Stimulated activated CD4-positive, alpha-beta T cell treated with anti-CD3 and anti-CD28 coated beads, TNF-alpha, amount 100 ng/mL, for 1 hour (primary cell): ENCODE measurements around the gene UNC5A.
"Not testable (repeated sequence)": the region's sequence is repeated elsewhere in the genome, so short reads cannot be mapped to it uniquely, and the experiment has no call there.

Source experiments
- DNase-seq, 3 donors: peaks; one replicate each; pipeline ENCODE4 v3.0.0-alpha.2; 2020; ENCODE audit warnings: low read depth in 3 of 3, low spot score in 1 of 3

UNC5A gene

GRCh38 chr5:176861276-176861675, 50.9 kb downstream of the UNC5A start:
- DNase-seq = no peak

GRCh38 chr5:176862330-176862995, 52.1 kb downstream of the UNC5A start:
- no peak for DNase-seq

GRCh38 chr5:176863041-176863764, 52.8 kb downstream of the UNC5A start:
- DNase-seq = no peak

GRCh38 chr5:176863765-176864098, 53.4 kb downstream of the UNC5A start:
- DNase-seq = no peak

- DNase-seq = no peak
Observed at GRCh38 chr5:176864755-176865154, 54.4 kb downstream of the UNC5A start.

GRCh38 chr5:176865964-176866363, 55.6 kb downstream of the UNC5A start:
- DNase-seq = no peak

- no peak for DNase-seq
Observed at GRCh38 chr5:176866707-176867310, 56.5 kb downstream of the UNC5A start.

GRCh38 chr5:176868126-176868525, 57.8 kb downstream of the UNC5A start:
- DNase-seq = no peak

- no peak for DNase-seq
Observed at GRCh38 chr5:176868731-176869130, 58.4 kb downstream of the UNC5A start.

GRCh38 chr5:176869501-176870109, 59.2 kb downstream of the UNC5A start:
- no peak for DNase-seq

GRCh38 chr5:176870110-176870591, 59.8 kb downstream of the UNC5A start:
- no peak for DNase-seq

- DNase-seq = not testable (repeated sequence)
Observed at GRCh38 chr5:176870644-176871043, 60.3 kb downstream of the UNC5A start.

- DNase-seq = not testable (repeated sequence)
Observed at GRCh38 chr5:176872586-176872985, 62.2 kb downstream of the UNC5A start.

GRCh38 chr5:176873011-176873410, 62.7 kb downstream of the UNC5A start:
- DNase-seq = not testable (repeated sequence)

- no peak for DNase-seq
Observed at GRCh38 chr5:176873541-176874172, 63.3 kb downstream of the UNC5A start.

- no peak for DNase-seq
Observed at GRCh38 chr5:176874198-176874780, 63.9 kb downstream of the UNC5A start.

- DNase-seq = no peak
Observed at GRCh38 chr5:176875014-176875550, 64.7 kb downstream of the UNC5A start.

GRCh38 chr5:176875783-176876505, 65.6 kb downstream of the UNC5A start:
- no peak for DNase-seq

GRCh38 chr5:176876506-176877431, 66.4 kb downstream of the UNC5A start:
- no peak for DNase-seq
